Thoracic aorta (tissue), 2 donors: ENCODE results near the gene MRNIP. TPM values are rescaled to one million over a fixed set of nuclear protein-coding genes. Genes with fewer than 3 reads are reported as not detected.

Source experiments
- ATAC-seq: fragments of 150-250 bp; one replicate; pipeline ENCODE4 v1.8.0; 2017; ENCODE audit warnings: low read depth; ENCODE audit not compliant: insufficient number of reproducible peaks, low FRiP score
- DNase-seq: peaks from one replicate; pipeline ENCODE4 v3.0.0-alpha.2; 2020; ENCODE audit warnings: low spot score
- H3K27ac ChIP-seq, 2 donors: fragments of 200-600 bp; sonication (generic); 1 replicate in 1 of 2; 2 replicates in 1 of 2; pipeline ENCODE4 v1.5.1; 2016; ENCODE audit warnings: mild to moderate bottlenecking in 2 of 2, moderate library complexity in 2 of 2
- H3K27me3 ChIP-seq: fragments of 200-600 bp; sonication (generic); replicated peaks from 2 replicates; pipeline ENCODE4 v1.6.0; 2016; ENCODE audit warnings: mild to moderate bottlenecking; ENCODE audit not compliant: insufficient read depth
- H3K36me3 ChIP-seq: fragments of 200-600 bp; sonication (generic); one replicate; pipeline ENCODE4 v1.5.1; 2016
- H3K4me1 ChIP-seq, 2 donors: fragments of 200-600 bp; sonication (generic); 1 replicate in 1 of 2; 2 replicates in 1 of 2; pipeline versions ENCODE4 v1.5.1 to v1.6.0; 2016; ENCODE audit warnings: low read depth in 2 of 2, mild to moderate bottlenecking in 1 of 2; ENCODE audit not compliant: control insufficient read depth in 1 of 2
- H3K4me3 ChIP-seq: fragments of 200-600 bp; sonication (generic); 2 replicates; pipeline ENCODE4 v1.5.1; 2016; ENCODE audit warnings: mild to moderate bottlenecking
- H3K9me3 ChIP-seq: fragments of 200-600 bp; sonication (generic); 2 replicates; pipeline ENCODE4 v1.5.1; 2016
- total RNA-seq, 2 donors: library from RNA; depleted of rRNA; stranded (reverse); fragments of >200 nt; gene quantifications; one replicate each; pipeline versions ENCODE4 v1.1.0 to v1.2.3, GENCODE V29; 2016
- TF ChIP-seq, protein P1 (sequence below): fragments of 200-600 bp; sonication (generic); IDR thresholded peaks from one replicate; pipeline ENCODE4 v1.5.1; 2019; ENCODE audit warnings: antibody characterized with exemption

MRNIP gene
- total RNA-seq, 2 donors from 2014 or later, result 46.2 to 54.2 TPM

DNA sequence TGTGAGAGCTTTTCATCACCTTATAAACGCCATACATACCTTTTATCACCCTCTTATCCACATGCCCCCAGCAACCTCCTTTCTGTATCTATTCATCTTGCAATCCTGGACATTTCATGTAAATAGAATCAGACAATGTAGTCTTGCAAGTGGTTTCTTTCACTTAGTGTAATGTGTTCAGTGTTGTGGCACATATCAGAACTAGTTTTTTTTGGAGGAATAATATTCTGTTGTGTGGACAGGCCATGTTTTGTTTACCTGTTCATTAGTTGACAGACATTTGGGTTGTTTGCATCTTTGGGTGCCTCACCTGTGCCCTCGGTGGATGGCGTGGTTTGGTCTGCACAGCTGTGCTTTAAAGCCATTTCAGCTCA, 36.6 kb downstream of the MRNIP start:
- no peak for ATAC-seq
- Histone ChIP-seq H3K9me3 (no peaks in the 10 kb centered on the region), H3K27me3 (no peaks in the 10 kb centered on the region), H3K36me3 (peaks cover 46% of the 10 kb centered on the region), H3K4me1 (peaks cover 52 to 81% of the 10 kb centered on the region in 2 donors), H3K4me3 (peak overlapping the region; percentile 99), H3K27ac (peak overlapping the region; percentile 25 to 100)
- TF ChIP-seq, protein P1, sequence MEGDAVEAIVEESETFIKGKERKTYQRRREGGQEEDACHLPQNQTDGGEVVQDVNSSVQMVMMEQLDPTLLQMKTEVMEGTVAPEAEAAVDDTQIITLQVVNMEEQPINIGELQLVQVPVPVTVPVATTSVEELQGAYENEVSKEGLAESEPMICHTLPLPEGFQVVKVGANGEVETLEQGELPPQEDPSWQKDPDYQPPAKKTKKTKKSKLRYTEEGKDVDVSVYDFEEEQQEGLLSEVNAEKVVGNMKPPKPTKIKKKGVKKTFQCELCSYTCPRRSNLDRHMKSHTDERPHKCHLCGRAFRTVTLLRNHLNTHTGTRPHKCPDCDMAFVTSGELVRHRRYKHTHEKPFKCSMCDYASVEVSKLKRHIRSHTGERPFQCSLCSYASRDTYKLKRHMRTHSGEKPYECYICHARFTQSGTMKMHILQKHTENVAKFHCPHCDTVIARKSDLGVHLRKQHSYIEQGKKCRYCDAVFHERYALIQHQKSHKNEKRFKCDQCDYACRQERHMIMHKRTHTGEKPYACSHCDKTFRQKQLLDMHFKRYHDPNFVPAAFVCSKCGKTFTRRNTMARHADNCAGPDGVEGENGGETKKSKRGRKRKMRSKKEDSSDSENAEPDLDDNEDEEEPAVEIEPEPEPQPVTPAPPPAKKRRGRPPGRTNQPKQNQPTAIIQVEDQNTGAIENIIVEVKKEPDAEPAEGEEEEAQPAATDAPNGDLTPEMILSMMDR, result no peak
- no peak for DNase-seq

DNA sequence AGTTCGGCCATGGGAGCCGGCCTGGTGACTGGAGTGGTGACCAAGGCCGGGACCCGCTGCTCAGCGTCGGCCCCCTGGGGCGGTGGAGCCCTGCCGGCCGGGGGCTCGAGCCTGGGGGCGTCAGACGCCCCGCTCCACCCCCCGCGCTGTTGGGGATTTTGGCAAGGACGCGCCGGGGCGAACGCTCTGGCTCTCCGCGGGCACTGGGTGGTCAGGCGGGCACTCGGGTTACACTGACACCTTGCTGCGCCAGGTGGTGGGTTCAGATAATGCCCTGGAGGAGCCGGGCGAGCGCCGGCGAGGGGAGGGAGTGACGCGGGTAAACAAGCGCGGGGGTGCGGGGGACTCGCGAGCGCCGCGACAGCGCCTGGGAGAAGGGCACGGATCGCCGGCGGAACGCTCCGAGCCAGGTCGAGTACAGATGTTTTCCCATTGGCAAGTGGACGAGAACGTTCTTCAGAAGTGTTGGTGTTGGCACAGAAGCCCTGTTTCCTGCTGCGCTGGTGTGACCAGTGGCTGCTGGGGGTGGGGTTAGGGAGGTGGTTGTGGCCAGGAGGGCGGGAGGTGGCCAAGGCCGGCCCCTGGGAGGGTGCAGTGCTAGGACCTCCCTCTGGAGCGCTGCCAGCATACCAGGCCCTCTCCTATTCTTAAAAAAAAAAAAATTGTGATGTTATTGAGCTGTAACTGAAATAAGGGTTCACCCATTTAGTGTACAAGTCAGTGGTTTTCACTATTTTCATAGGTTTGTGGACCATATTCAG, 37.1 kb downstream of the MRNIP start:
- Histone ChIP-seq H3K27ac (peak overlapping the region; percentile 100), H3K4me3 (peak overlapping the region; percentile 99), H3K9me3 (no peaks in the 10 kb centered on the region), H3K4me1 (peaks cover 52 to 79% of the 10 kb centered on the region in 2 donors), H3K36me3 (peaks cover 41% of the 10 kb centered on the region), H3K27me3 (no peaks in the 10 kb centered on the region)
- ATAC-seq (peak; percentile 63), DNase-seq (peak; percentile 95)
- TF ChIP-seq, protein P1, result peak; percentile 17

DNA sequence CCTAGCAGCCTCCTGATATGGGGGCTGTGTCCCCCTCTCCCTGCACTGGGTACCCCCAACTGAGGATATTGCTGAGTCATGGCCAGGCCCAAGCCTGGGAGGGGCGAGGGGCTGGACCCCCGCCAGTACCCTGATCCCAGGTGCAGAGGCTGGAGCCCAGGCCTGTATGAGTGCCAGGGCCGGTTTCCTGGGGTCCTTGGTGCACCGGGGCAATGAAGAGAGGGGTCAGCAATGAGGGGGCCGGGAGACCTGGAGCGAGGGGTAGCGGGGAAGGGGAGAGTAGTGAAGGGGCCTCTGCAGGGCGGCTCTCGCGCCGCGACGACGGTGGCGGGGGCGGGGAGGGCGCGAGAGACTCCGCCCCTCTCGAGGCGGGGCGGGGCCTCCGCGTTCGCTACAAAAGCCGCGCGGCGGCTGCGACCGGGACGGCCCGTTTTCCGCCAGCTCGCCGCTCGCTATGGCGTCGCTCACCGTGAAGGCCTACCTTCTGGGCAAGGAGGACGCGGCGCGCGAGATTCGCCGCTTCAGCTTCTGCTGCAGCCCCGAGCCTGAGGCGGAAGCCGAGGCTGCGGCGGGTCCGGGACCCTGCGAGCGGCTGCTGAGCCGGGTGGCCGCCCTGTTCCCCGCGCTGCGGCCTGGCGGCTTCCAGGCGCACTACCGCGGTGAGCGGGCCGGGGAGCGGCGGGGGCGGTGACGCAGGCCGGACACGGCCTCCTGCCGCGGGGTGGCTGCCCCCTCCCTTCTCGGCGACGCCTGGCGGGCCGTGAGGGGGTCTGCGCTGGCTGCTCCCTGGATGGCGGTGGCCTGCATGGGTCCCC, 37.9 kb downstream of the MRNIP start, which contains the start of gene SQSTM1:
Gene SQSTM1, plus strand, starts transcription at position 423 of the 815 bp plus-strand sequence. Its CDS starts 32 bp downstream, at position 455.
- TF ChIP-seq, protein P1, result peak; percentile 35
- peaks cover 52 to 74% of the 10 kb centered on the region in 2 donors for H3K4me1 ChIP-seq
- H3K27me3 ChIP-seq, result no peaks in the 10 kb centered on the region
- H3K9me3 ChIP-seq, result no peaks in the 10 kb centered on the region
- peak within 1 kb of the TSS; percentile 99 for H3K4me3 ChIP-seq
- peak within 1 kb of the TSS; percentile 100 for H3K27ac ChIP-seq
- ATAC-seq (peak; percentile 62), DNase-seq (no peak)
- peaks cover 34% of the 10 kb centered on the region for H3K36me3 ChIP-seq

DNA sequence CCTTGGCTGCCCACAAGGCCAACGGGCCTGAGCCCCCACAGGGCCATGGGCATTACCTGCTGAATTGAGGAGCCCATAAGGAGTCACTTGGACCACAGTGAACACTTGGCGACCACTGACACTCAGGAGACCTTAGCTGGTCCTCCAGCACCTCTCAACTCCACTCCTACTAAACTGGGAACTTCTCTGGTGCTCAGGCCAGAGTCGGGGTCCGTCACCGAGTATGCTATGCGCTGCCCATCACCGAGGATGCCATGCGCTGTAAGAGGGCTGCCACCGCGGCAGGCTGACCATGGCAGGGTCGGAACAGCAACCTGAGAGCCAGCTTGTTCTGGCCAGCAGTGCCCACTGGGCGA, 38.5 kb downstream of the MRNIP start:
- ATAC-seq (no peak), DNase-seq (no peak)
- H3K27ac ChIP-seq, result peak overlapping the region; percentile 100
- H3K27me3 ChIP-seq, result no peaks in the 10 kb centered on the region
- peak overlapping the region; percentile 99 for H3K4me3 ChIP-seq
- TF ChIP-seq, protein P1, result no peak
- no peaks in the 10 kb centered on the region for H3K9me3 ChIP-seq
- peaks cover 51 to 68% of the 10 kb centered on the region in 2 donors for H3K4me1 ChIP-seq
- H3K36me3 ChIP-seq, result peaks cover 28% of the 10 kb centered on the region
